ENCODE measurements around the gene ASL. TPM values are rescaled to one million over a fixed set of nuclear protein-coding genes. Genes with fewer than 3 reads are reported as not detected.
"Not testable (repeated sequence)": the region's sequence is repeated elsewhere in the genome, so short reads cannot be mapped to it uniquely, and the experiment has no call there.

ASL gene
- total RNA-seq: 10 to 100 TPM; 49.0 to 50.6 TPM
- polyA plus RNA-seq (ENCODE audit: insufficient read length in 6 of 6): 10 to 100 TPM; 24.4 to 36.3 (median 25.6) TPM
- long read RNA-seq, donor 1, partial matches to known transcripts: 0 of 2 reads
- long read RNA-seq, donor 1, other reads (novel, unspliced or antisense): 0 of 2 reads
- long read RNA-seq, donor 2, partial matches to known transcripts: 0 of 2 reads
- long read RNA-seq, donor 2, other reads (novel, unspliced or antisense): 0 of 2 reads
- long read RNA-seq, donor 3, partial matches to known transcripts: 0 of 4 reads
- long read RNA-seq, donor 3, other reads (novel, unspliced or antisense): 0 of 4 reads
- long read RNA-seq, donor 4, transcript ASL-205 (16 exons, 1,622 nt): minor isoform, 14 of 91 reads
- long read RNA-seq, donor 4, transcript ASL-201 (17 exons, 2,143 nt): major isoform, 42 of 91 reads
- long read RNA-seq, donor 4, partial matches to known transcripts: 25 of 91 reads
- long read RNA-seq, donor 4, other reads (novel, unspliced or antisense): 9 of 91 reads
- long read RNA-seq, donor 5, partial matches to known transcripts: 0 of 5 reads
- long read RNA-seq, donor 5, other reads (novel, unspliced or antisense): 0 of 5 reads
- long read RNA-seq, donor 6, transcript ASL-201 (17 exons, 2,143 nt): major isoform, 6 of 8 reads
- long read RNA-seq, donor 6, partial matches to known transcripts: 0 of 8 reads
- long read RNA-seq, donor 6, other reads (novel, unspliced or antisense): 0 of 8 reads
- long read RNA-seq, donor 7, partial matches to known transcripts: 0 of 4 reads
- long read RNA-seq, donor 7, other reads (novel, unspliced or antisense): 0 of 4 reads
- long read RNA-seq, donor 8, partial matches to known transcripts: 0 of 1 reads
- long read RNA-seq, donor 8, other reads (novel, unspliced or antisense): 0 of 1 reads
- long read RNA-seq, donor 9: 0 reads
- long read RNA-seq, donor 10, transcript ASL-201 (17 exons, 2,143 nt): major isoform, 25 of 76 reads
- long read RNA-seq, donor 10, transcript ASL-205 (16 exons, 1,622 nt): minor isoform, 22 of 76 reads
- long read RNA-seq, donor 10, partial matches to known transcripts: 12 of 76 reads
- long read RNA-seq, donor 10, other reads (novel, unspliced or antisense): 14 of 76 reads
- long read RNA-seq, donor 11, partial matches to known transcripts: 0 of 6 reads
- long read RNA-seq, donor 11, other reads (novel, unspliced or antisense): 0 of 6 reads
- long read RNA-seq, donor 12, partial matches to known transcripts: 5 of 8 reads
- long read RNA-seq, donor 12, other reads (novel, unspliced or antisense): 0 of 8 reads

- Histone ChIP-seq H3K36me3 (peaks cover 0 to 15% of the 10 kb centered on the region in 2 donors), H3K27me3 (no peaks in the 10 kb centered on the region), H3K4me3 (peak within 1 kb of the TSS; percentile 65 to 91), H3K27ac (peak within 1 kb of the TSS; percentile 28 to 80), H3K4me1 (peaks cover 10 to 27% of the 10 kb centered on the region in 2 donors), H3K9me3 (no peaks in the 10 kb centered on the region)
- peak; percentile 99 for ATAC-seq
- TF ChIP-seq CTCF (IDR thresholded peaks at IDR 0.05): no peak
- intact Hi-C loops (cut with DNase I): no loop called here
- peak; percentile 87 to 99 (median 96) for DNase-seq
These were observed at the start of gene ASL for GRCh38 chr7:66075590-66076461. Gene ASL, plus strand, starts transcription at chr7:66075819. Its CDS starts 263 bp downstream, at chr7:66076082.

- Histone ChIP-seq H3K27ac (peak overlapping the region in 1 of 2 donors; percentile 18), H3K4me1 (peaks cover 0 to 14% of the 10 kb centered on the region in 2 donors)
- intact Hi-C loops (cut with DNase I); H3K4me3 ChIP-seq; H3K9me3 ChIP-seq; DNase-seq; H3K27me3 ChIP-seq; H3K36me3 ChIP-seq: not testable (repeated sequence)
- peak; percentile 63 for ATAC-seq
These were observed 47.3 kb upstream of the ASL start for GRCh38 chr7:66028342-66028741.

GRCh38 chr7:66033471-66034385 is 41.9 kb upstream of the ASL start:
- Histone ChIP-seq H3K27me3 (no peaks in the 10 kb centered on the region), H3K9me3 (no peaks in the 10 kb centered on the region), H3K27ac (no peak overlapping the region), H3K4me1 (peaks cover 0 to 16% of the 10 kb centered on the region in 2 donors), H3K36me3 (no peaks in the 10 kb centered on the region), H3K4me3 (no peak overlapping the region)
- DNase-seq (no peak), ATAC-seq (no peak)
- intact Hi-C loops (cut with DNase I): no loop called here
- TF ChIP-seq CTCF (IDR thresholded peaks at IDR 0.05): no peak

- H3K27me3 ChIP-seq; intact Hi-C loops (cut with DNase I); DNase-seq; H3K36me3 ChIP-seq; H3K4me1 ChIP-seq; H3K9me3 ChIP-seq; H3K4me3 ChIP-seq; ATAC-seq; H3K27ac ChIP-seq: not testable (repeated sequence)
These were observed 41.1 kb upstream of the ASL start for GRCh38 chr7:66034436-66035010.

GRCh38 chr7:66036382-66036781 is 39.2 kb upstream of the ASL start:
- TF ChIP-seq CTCF (IDR thresholded peaks at IDR 0.05): no peak
- Histone ChIP-seq H3K27ac (no peak overlapping the region), H3K9me3 (no peaks in the 10 kb centered on the region), H3K36me3 (no peaks in the 10 kb centered on the region), H3K27me3 (no peaks in the 10 kb centered on the region), H3K4me1 (peaks cover 0 to 9% of the 10 kb centered on the region in 2 donors), H3K4me3 (no peak overlapping the region)
- intact Hi-C loops (cut with DNase I): no loop called here
- no peak for DNase-seq
- peak; percentile 80 for ATAC-seq

All from left lung (tissue), 14 donors.